Panc1 (cell line): ENCODE measurements around the gene SLC7A9.

Experiments
- CTCF ChIP-seq: fragments of 450-650 bp; IDR thresholded peaks from 2 replicates; pipeline ENCODE4 v1.5.1; 2017; ENCODE audit warnings: mild to moderate bottlenecking
- POLR2AphosphoS5 ChIP-seq: IDR thresholded peaks from 2 replicates; pipeline ENCODE4 v1.6.1; 2012; ENCODE audit warnings: mild to moderate bottlenecking, low read depth, low read length, moderate library complexity
- REST ChIP-seq, 2 experiments: IDR thresholded peaks; 2 replicates each; pipeline ENCODE4 v1.6.1; 2011 to 2012; ENCODE audit warnings: low read depth in 2 of 2, control low read depth in 1 of 2, low read length in 1 of 2, mild to moderate bottlenecking in 1 of 2, moderate library complexity in 1 of 2; ENCODE audit not compliant: insufficient read depth in 1 of 2
- SIN3A ChIP-seq: IDR thresholded peaks from 2 replicates; pipeline ENCODE4 v1.6.1; 2012; ENCODE audit warnings: low read depth, mild to moderate bottlenecking, low read length, moderate library complexity, borderline replicate concordance; ENCODE audit not compliant: insufficient read depth
- TCF7L2 ChIP-seq: IDR thresholded peaks from 2 replicates; pipeline ENCODE4 v1.6.1; 2011; ENCODE audit warnings: mild to moderate bottlenecking, low read depth, low read length, inconsistent platforms

DNA sequence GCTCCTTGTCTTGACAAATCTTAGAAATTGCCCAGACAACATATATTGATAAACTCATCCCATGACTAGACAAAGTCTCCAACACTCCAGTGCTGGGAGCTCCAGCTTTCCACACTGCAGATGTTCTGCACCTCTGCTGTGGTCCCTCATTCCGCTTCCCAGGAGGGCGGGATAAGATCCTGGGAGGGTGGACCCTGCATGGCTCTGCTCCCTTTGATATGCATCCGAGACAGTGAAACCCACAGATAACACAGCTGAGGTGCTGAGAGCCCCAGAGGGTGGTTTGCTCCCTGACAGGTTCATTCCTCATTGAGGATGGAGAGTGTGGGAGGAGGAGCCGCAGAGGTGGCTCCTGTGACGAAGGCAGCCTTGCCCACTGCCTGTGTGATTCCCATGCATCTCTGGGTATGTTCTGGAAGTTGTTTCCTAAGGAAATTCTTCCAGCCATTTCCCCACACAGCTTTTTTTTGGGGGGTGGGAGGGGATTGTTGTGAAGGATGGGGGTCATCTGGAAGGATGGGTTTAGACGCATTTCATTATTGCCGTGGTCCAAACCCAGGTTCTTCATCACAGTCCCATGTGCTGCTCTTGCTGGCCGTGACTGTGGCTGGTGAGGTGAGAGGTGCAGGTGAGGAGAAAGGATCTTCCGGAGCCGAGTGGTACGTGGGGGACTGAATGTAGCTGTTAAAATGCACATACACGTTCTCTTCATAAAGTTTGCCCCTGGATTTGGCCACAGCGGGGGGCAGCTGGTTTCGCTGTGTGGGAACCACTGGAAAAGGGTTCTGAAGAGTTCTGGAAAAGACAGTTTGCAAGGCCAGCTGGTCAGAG, 46.4 kb downstream of the SLC7A9 start:
- no peak for TF ChIP-seq CTCF
- TF ChIP-seq SIN3A, result no peak
- TF ChIP-seq REST (IDR thresholded peaks at IDR 0.05; ENCODE audit: insufficient read depth in 1 of 2, low read depth in 2 of 2, low read length in 1 of 2), result no peak
- no peak for TF ChIP-seq POLR2AphosphoS5
- no peak for TF ChIP-seq TCF7L2
